GM12891 (cell line): ENCODE measurements around the gene EPS8L2.

Experiments
- POLR2A ChIP-seq: IDR thresholded peaks from 2 replicates; pipeline ENCODE4 v1.6.1; 2011; ENCODE audit warnings: low read depth, low read length, control low read depth
- POLR2AphosphoS5 ChIP-seq: IDR thresholded peaks from 2 replicates; pipeline ENCODE4 v1.6.1; 2011; ENCODE audit warnings: low read depth, low read length, control low read depth
- POU2F2 ChIP-seq: IDR thresholded peaks from 2 replicates; pipeline ENCODE4 v1.6.1; 2011; ENCODE audit warnings: low read depth, mild to moderate bottlenecking, control low read depth, low read length, moderate library complexity
- SPI1 ChIP-seq: IDR thresholded peaks from 2 replicates; pipeline ENCODE4 v1.6.1; 2011; ENCODE audit warnings: low read depth, low read length, control low read depth
- TAF1 ChIP-seq: IDR thresholded peaks from 2 replicates; pipeline ENCODE4 v1.6.1; 2011; ENCODE audit warnings: low read depth, low read length, control low read depth

- no peak for TF ChIP-seq POLR2AphosphoS5
- TF ChIP-seq POLR2A = no peak
- TF ChIP-seq SPI1 = no peak
- TF ChIP-seq POU2F2 = no peak
- TF ChIP-seq TAF1 = no peak
Measured at GRCh38 chr11:772429-773390, 66.7 kb downstream of the EPS8L2 start.
